ENCODE data around the gene SCN5A.
"Not testable (repeated sequence)": the region's sequence is repeated elsewhere in the genome, so short reads cannot be mapped to it uniquely, and the experiment has no call there.

Gene SCN5A

DNA sequence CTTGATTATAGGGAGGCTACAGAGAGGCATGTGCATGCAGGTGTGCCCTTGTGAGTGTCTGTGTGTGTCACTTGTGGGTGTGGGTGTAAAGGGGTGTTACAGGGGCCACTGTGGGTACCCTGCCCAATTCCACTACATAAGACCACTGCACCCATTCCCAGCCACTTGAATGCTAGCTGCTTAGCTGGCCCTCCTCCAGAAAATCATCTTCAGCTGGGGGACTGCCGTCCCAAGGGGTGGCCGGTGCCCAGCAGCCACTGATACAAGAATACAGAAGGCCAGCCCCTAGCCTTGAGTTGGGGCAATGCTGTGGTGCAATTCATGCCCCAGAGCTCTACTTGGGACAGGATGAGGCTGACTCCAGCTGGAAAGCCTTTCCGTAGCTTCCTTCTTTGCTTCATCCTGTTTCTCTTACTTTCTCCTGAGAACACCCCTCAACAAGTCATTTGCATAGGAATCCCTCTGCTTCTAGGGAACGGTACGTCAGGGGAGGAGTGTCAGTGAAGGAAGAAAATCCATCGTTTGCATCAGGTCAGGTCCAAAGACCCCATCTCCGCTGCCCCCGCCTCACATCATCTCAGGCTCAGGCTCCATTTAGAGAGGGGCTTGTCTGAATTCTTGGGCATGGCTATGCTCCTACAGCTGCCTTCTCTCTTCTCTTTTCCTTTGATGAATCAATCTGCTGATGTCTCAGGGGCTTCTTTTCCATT, 72.0 kb downstream of the SCN5A start:
- no peak for DNase-seq

DNA sequence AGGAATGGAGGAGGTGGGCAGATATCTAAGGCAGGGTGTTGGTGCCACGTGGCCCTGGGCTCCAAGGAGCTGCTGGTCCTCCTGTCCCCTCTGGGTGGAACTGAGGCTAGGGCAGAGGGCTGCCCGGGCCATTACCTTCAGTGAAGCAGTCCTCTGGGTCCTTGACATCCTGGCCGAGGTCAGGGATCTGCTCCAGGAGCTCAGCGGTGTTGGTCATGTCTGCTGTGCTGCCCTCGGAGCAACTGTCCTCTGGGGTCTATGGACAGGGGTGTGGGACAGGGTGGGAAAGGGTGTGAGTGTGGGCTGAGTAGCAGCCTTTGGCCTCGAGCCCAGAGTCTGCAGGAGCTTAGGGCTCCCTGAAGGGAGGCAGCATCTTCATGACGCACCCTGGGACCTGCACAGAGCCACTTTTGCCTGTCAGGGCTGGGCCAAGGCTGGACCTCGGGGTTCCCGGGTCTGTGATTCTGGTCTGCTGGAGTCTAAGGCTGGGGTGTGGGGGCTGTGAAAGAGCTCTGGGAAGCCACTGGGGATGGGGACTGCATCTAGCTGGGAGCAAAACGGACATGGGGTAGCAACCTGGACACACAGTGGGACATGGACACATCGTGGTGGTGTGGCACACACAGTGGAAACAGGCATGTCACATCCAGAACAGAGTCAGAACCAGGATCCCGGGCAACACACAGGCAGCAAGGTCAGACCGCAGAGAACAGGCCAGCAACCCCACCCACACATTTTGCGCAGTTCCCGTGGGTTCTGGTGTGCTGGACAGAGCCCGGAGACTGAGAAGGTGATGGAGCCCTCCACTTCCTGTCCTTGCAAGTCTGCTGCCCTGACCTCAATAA, 72.7 kb downstream of the SCN5A start:
- no peak for DNase-seq

DNA sequence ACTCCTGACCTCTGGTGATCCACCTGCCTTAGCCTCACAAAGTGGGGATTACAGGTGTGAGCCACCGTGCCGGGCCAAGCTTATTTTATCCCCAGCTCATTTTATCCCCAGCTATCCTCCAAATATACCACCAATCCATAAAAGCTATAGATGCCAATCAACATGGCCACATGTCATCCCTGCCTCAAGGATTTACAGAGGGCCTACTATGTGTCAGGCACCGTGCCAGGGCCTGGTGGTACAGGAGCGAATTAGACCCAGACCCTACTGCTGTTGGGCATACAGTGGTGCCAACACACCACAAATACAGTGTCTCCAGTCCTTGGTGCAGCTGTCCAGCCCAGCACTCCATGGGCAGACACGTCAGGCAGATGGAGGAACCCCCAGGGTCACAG, 73.4 kb downstream of the SCN5A start:
- no peak for DNase-seq

DNA sequence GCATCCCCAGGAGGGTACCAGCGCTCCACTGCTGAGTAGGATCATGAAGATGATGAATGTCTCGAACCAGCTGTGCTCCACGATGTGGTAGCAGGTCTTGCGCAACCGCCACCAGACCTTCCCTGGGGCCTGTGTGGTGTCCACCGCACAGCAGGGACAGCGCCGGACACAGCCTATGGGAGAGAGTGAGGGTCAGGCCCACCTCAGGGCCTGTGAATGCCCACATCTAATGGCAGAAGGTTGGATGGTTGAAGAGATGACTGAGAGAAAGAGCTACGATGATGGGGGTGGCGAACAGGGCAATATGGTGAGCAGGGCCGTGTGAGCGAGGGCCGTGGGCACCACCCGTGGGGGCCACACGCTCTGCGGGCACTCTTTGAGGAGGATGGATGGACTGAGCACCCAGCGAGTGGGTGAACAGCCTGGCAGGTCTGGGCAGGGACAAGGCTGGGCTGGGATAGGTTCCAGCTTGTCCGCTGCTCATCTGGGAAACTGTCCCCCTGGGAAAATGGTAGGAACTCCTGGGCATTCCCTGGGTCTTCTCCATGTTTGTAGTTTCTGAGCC, 74.1 kb downstream of the SCN5A start:
- DNase-seq, result no peak

DNA sequence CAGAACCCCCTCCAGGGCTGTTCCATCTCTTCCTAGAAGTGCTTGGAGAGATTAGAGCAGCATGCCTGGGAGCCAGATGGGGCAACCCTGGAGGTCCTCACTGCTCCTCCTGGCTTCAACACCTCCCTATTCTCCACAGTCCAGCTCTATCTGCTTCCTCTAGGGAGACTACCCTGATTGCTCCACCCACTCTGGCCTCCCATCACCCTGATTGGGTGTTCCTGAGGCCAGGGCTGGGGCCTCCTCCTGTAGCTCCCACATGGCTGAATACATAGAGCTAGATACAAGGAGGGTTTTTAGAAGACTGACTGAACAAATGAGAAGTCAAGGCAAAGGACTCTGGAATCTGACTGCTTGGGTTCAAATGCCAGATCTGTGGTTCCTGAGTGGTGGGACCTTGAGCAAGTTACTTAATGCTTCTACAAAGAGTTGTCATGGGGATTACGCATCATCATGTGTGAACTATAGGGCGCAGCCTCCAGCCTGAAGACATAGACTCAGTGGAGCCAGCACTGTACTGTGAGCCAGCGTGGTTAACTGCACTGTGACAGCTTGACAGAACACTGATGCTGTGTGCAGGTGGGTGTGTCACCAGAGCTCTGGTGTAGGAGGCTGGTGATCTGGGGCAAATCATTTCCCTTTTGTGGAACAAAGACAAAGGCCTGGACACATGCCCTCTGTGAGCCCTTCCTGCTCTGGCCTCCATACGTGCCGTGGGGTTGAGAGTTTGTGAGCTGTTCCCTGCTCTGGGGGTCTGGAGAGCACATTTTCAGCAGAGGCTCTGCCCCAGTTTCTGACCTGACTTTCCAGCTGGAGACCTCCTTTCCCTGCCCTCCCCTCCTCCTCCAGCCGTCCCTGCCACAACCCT, 74.8 kb downstream of the SCN5A start:
- DNase-seq, result peak; percentile 21

DNA sequence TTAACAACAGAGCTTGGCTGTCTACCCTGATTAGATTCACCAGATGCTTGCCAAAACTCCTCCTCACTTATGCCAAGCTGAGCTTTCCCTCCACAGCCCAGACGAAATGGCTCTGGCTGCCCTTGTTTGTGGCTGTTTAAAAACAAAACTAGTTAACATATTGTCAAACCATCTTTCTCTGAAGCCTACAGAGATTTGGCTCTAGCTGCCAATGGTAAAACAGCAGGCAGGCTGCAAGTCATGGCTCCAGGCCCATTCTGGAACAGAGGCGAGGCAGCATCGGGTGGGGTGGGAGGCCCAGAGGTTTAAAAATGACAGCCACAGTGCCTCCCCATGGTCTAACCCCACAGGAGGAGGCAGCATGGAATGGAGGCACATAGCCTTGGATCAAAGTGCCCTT, 75.9 kb downstream of the SCN5A start:
- DNase-seq, result no peak

DNA sequence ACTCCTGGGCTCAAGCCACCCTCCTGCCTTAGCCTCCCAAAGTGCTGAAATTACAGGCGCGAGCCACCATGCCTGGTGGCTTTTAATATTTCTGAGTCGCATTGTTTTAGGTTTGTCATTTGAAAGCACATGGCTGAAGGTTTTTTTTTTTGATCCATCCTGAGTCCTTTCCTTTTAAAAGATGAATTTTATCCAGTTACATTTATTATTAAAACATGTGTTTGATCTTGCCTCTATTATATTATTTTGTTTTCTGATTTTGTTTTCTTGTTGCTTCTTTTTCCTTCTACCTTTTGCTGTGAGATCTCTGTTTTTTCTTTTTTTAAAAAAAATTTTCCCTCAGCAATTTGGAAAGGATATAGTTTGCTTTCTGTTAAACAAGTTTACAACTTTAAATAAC, 76.4 kb downstream of the SCN5A start:
- no peak for DNase-seq

DNA sequence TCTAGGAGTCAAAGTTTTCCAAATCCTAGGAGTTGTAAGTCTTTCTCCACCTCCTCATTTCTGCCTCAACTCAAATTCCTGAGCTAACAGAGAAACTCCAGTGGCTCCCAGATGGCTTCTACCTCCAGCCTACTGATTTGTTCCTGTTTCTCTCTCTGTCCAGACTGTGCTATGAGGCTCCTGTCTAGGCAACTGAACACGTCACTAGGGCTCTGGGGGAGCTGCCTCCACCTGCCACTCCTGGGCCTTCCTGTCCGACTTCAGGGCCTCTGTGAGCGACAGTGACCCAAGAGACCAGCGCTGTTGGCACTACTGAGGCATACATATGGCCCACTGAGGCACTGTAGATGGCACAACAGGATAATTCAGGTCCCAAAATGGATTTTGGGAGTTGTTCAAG, 82.0 kb downstream of the SCN5A start:
- no peak for DNase-seq

DNA sequence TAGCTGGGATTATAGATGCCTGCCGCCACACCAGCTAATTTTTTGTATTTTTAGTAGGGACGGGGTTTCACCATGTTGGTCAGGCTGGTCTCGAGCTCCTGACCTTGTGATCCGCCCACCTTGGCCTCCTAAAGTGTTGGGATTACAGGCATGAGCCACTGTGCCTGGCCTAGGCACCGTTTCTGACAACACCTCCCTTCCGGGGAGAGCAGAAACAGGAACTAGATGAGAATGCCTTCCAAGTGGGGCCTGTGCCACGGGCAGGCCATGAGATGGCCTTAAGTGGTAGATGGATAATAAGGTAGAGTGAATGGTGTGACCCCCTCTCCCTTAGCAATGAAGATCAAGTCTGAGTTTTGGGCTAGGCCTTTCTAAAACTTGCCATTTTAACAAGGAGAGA, 82.7 kb downstream of the SCN5A start:
- not testable (repeated sequence) for DNase-seq

DNA sequence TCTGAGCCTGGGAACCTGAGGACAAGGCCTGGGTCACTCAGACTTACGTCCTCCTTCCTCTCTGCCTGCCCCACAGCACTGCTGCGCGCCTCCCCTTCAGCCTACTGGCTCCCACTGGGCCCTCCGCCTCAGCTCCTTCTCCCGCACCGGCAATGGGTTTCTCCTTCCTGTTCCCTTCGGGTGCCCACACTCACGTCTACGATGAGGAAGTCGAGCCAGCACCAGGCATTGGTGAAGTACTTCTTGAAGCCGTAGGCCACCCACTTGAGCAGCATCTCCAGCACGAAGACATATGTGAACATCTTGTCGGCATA, 83.3 kb downstream of the SCN5A start:
- DNase-seq, result no peak

DNA sequence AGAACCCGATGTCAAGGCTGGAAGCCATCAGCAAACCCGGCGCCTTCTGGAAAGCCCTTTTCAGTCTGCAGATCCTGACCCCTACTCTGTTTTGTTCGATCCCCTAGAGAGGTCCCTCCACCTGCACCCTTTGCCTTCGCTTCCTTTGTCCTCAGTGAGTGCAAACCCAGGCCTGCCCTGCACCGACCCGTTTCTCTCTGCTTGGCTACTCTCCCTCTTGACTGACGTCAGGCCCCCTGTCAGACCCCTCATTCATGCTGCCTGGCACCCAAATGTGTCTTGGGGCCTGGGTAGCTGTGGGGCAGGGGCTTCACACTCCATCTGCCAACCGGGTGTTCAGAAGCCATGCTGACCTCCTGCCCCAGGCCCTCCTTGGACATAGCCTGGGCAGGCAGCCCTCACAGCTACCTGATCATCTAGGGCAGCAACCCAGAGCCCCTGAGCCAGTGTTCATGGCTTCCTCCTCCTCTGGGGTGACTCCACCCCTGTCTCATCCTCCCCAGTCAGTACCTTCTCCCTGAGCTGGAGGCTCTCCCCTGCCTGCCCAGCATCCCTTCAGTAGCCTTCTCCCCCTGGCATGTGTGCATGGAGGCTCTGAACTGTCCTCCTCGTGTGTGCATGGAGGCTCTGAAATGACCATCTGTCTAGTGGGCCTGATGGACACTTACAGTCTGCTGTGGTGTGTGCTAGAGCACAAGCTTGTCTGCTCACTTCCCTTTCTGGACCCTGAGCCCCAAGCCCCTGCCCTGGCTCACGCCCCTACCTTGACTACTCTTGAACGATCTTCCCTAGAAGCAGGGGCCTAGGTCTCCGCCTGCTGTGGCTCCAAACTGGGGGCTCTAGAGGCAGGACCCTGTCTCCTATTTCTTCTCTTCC, 83.9 kb downstream of the SCN5A start:
- DNase-seq, result no peak

DNA sequence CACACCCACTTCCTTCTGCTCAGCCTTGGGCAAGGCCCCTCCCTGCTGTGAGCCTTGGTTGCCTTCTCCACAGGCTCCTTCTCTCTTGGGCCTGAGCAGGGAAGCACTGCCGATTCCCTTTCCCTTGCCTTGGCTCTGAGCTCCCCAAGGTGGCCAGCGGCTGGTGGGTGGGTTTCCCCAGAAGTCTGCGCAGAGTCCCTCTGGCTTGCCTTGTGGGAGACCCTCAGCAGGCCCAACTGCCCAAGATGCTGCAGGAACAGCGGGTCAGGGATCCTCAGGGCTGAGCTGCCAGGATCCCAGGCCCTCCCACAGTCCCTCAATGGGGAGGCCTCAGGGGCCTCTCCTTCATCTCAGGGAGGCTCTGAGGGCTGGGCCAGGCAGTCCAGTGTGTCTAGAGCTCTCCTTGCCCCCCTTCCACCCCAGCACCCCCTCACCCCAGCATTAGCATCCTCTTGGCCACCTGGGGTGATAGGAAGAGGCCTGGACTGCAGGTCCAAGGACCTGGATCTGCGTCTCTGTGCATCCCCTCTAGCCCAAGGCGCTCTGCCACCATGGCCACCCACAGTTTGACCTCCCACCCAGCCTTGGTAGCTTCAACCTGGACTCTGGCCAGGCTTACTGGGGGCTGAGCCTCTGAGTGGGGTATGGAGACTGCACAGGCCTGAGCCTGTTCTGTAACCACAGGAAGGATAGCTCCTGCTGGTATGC, 84.7 kb downstream of the SCN5A start:
- no peak for DNase-seq

DNA sequence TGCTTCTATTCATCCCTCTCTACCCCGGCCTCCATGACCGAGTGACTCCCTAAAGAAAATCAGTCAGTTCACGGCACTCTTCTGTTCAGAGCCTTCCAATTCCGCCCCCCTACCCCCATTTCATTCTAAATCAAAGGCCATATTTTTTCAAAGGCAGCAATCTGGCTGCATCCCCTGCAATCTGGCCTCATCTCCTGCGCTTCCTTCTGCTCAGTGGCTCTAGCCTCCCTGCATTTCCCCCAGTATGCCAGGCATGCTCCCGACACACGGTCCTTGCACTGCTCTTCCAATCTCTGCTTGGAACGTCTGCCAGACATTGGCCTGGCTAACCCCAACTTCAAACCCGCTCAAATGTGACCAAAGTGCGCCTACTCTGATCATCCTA, 85.6 kb downstream of the SCN5A start:
- DNase-seq, result no peak

DNA sequence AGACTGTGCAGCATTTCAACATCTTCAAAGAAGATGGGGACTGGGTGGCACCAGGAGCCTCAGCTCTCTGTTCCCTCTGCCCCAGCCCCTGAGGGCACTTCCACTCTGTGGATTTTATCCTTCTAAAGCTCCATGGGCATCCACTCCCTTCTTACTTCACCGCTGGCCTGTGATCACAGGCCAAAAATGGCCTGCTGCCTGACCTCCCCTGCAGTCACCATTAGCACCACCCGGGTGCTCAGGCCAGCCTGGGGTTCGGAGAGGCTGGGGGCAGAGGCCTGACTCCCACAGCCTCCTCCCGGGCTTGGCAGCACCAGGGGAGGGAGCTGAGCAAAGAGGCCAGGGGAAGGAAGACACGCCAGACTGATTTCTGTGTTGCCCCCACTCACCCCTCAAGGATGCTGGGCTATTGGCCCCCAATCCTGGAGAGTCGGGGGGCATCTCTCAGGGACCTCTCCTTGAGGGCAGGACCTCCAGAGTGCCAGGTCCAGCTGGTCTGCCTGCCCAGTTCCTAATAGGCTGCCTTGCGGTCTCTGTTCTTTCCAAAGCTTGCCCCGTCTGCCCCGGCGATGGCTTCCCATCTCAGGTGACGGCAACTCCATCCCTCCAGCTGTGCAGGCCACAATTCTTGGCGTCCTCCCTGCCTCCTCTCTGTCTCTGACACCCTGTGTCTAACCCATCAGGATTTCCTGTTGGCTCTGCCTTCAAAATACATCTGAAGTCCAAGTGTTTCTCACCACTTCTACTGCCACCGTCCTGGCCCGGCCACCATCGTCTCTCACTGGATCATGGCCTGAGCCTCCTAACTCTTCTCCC, 86.2 kb downstream of the SCN5A start:
- no peak for DNase-seq

DNA sequence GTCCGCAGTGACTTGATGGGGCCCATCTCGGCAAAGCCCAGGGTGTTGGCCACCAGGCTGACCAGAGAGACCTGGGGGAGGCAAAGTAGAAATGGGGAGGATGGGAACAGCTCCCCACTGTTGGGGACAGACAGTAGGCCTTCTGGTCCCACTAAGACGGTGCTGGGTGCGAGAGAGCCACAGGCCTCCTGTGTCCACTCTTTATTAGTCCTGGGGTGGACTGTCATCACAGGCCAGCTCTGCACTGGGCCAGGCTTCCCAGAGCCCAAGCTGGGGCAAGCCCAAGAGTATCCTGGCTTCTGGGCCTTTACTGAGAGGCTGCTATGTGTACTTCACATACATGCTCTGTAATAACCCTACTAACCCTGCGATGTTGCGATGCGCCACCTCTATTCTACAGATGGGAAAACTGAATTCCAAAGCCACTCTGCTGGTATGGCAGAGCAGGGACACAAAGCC, 87.0 kb downstream of the SCN5A start:
- DNase-seq, result no peak

DNA sequence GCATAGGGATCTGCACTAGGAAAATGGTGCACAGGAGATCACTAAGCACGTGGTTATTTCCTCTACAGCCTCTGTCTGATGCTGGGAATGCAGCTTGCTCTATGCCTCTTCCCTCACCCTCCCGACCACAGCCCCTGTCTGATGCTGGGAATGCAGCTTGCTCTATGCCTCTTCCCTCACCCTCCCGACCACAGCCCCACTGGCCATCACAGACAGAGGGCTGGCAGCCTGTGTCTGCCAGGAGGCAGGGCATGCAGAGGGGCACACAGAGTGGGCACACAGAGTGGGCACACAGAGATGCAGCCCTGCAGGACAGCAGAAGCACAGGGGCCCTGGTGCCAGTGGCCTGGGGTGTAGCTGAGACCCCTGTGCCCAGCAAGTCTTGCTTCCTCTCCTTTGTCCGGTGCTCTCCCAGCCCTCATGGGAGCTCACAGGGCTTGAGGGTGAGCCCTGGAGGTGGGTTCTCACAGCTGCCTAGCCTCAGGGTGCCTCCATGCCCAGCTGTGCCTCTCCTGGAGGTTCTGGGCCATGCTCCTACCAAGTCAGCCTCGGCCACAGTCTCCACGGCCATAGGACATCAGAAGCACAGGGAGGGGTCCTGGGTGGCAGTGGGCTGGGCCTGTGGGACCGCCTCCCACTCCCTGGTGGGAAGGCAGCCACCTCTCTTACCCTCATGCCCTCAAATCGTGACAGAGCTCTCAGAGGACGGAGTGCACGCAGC, 87.6 kb downstream of the SCN5A start:
- no peak for DNase-seq

DNA sequence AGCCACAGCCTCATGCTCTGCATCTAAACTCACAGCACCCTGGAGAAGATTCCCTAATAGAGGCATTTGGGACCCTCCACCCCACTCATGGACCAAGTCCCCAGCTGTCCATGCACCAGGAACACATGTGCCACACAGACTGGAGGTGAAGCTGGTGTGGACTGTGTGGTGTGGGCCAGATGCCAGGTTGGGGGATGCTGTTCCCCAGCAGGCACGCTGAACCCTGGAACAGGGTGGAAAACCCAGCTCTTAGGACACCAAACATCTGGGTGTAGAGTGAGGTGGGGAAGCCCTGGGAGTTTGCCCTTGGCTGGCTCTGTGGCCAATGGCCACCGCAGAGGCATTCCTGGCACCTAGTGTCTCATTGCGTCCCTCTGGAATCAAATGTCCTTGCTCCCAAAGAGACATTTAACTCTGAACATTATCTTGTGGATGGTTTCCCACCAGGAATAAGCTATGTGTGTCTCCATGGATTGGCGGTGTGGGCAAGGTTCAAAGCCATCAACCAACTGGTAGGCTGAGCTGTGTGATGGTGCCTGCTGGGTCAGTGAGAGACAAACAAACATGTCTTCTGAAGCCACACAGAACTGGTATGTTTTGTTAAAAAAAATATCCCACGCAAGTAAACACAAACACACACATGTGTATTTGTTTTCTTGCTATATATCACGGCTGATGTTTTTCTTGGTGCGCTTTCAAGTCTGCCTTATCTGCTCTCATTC, 88.3 kb downstream of the SCN5A start:
- DNase-seq, result no peak

DNA sequence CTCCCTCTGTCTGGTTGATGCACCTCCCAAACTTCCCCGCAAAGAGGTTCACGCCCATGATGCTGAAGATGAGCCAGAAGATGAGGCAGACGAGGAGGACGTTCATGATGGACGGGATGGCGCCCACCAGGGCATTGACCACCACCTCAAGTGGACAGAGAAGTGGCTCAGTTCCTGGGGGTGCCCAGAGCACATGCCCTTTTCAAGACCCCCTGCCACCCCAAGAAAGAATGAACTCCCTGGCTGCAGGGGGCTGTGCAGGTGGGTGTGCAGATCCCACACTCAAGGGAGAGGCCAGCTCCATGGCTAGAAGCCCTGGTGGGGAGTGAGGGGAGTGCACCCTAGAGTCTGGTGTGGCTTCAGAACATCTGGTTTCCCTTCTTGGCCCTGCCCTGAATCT, 89.2 kb downstream of the SCN5A start:
- DNase-seq, result no peak

DNA sequence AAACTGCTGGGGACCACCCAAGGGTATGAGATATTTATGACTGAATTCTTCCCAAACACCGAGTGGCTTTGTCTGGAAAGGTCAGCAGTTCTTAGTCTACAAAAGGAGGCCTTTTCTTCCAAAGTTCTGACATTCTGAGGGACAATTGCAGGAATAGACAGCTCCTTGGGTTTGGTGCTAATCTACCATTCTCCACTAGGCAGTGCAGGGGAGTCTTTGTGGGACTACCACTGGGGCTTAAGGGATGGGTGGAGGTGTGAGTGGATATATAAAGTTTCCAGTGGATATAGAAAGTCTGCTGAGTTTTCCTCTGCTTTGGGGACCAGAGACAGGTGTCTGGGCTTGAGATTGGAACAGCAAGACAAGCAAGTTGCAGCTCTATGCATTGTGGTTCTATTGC, 90.6 kb downstream of the SCN5A start:
- no peak for DNase-seq

Measured in eye (tissue), 1 donor.